Breast epithelium (tissue), 3 donors: Measurements from ENCODE around the gene GLIPR1.

ENCODE experiments used
- CTCF ChIP-seq, 3 donors: fragments of 450-650 bp; IDR thresholded peaks; one replicate each; pipeline ENCODE4 v1.5.1; 2016 to 2017; ENCODE audit warnings: antibody characterized with exemption in 3 of 3, mild to moderate bottlenecking in 3 of 3, moderate library complexity in 3 of 3
- POLR2A ChIP-seq: fragments of 450-650 bp; IDR thresholded peaks from one replicate; pipeline ENCODE4 v1.6.1; 2016; ENCODE audit warnings: antibody characterized with exemption, mild to moderate bottlenecking, moderate library complexity
- POLR2AphosphoS5 ChIP-seq, 3 donors: sonication (generic); formaldehyde crosslinking; IDR thresholded peaks; one replicate each; pipeline ENCODE4 v1.6.1; 2017; ENCODE audit warnings: antibody characterized with exemption in 3 of 3

- TF ChIP-seq CTCF (IDR thresholded peaks at IDR 0.05): no peak
- TF ChIP-seq POLR2AphosphoS5 (IDR thresholded peaks at IDR 0.05): no peak
- TF ChIP-seq POLR2A: no peak
Measured at GRCh38 chr12:75487308-75487707, 6.8 kb downstream of the GLIPR1 start.
